Embryonic facial prominence (tissue), 1 donor: ENCODE data around the gene IKZF3.
A peak's percentile ranks its signal among the peaks of the same experiment; 100 is the strongest.

Source experiments
- DNase-seq: peaks from one replicate; pipeline ENCODE4 v3.0.0-alpha.2; 2016; ENCODE audit errors: extremely low spot score

IKZF3 gene

DNA sequence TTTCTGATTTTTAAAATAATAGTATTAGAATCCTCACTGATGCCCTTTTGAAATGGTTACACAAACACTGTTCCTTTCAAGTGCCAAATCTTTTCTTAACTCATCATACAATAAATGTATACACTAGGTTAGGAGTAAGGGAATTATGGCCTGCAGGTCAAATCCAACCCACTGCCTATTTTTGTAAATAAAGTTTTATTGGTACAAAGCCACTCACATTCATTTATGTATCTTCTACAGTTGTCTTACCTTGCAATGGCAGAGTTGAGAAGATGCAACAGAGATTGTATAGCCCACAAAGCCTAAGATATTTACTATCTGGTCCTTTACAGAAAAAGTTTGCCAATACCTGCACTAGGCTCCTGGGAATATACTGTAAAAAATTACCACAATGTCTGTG is 47.8 kb downstream of the IKZF3 start:
- no peak for DNase-seq

DNA sequence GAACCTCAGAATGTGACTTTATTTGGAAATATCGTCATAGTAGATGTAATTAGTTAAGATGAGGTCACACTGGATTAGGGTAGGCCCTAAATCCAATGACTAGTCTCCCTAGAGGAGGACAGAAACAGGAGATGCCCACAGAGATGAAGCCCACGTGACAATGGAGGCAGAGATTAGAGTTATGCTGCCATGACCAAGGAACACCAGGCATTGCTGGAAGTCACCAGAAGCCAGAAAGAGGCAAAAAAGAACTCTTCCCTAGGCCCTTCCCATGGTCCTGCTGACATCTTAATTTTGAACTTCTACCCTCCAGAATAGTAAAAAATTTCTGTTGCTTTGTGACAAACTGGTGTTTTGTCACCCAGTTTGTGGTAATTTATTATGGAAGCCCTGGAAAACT is 49.6 kb downstream of the IKZF3 start:
- DNase-seq: no peak

DNA sequence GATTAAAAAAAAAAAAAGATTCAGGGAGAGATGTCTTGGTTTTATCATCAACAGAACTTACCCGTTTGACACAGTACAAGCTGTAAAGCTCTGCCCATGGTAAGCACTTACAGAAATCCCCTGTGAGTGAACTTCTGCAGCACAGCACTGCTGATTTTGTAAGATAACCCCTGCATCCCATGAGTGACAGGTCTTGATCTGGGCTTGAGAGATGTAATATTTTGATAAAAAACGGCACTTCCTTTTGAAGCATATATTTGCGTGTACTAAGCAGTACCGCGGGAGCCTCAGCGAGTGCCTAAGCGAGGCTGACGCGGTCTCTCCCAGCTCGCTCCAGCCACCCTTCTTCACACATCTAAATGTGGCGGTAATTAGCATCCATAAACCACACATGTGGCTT is 50.5 kb downstream of the IKZF3 start:
- no peak for DNase-seq

DNA sequence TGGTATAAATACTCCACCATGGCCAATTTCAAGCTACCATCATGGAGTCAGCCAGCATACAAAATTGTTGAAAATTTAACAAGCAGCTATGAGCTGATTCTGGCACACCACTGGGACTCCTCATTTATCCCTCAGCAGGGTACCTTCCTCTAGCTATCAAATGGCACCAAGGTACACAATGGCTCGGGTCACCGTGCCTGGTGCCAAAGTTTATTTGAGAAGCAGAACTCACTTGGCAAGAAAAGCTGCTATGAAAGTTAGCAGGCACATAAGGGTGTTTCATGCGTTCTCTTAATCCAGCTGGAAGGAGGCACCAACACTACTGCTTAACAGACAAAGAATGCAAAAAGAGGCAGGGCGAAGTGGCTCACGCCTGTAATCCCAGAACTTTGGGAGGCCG is 51.6 kb downstream of the IKZF3 start:
- no peak for DNase-seq

DNA sequence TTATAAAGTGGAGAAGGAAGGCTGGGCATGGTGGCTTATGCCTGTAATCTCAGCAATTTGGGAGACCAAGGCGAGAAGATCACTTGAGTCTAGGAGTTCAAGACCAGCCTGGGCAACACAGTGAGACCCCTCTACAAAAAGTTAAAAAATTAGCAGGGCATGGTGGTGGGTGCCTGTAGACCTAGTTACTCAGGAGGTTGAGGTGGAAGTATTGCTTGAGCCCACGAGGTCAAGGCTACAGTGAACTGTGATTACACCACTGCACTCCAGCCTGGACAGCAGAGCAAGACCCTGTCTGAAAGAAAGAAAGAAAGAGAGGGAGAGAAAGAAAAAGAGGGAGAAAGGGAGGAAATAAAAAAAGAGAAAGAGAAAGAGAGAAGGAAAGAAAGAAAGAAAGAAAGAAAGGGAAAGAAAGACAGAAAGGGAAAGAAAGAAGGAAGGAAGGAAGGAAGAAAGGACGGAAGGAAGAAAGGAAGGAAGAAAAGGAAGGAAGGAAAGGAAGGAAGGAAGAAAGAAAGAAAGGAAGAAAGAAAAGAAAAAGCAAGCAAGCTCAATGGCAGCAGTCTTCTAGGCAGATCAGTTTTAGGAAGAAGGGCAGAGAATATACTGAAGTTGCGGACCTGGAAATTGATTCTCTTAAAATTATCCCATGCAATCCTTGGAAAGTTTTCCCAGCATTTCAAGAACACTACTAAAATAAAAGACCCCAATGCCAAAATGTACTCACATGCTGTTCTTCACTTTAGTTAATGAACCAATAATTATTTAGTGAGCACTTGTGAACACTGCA is 53.0 kb downstream of the IKZF3 start:
- peak; percentile 2 for DNase-seq

DNA sequence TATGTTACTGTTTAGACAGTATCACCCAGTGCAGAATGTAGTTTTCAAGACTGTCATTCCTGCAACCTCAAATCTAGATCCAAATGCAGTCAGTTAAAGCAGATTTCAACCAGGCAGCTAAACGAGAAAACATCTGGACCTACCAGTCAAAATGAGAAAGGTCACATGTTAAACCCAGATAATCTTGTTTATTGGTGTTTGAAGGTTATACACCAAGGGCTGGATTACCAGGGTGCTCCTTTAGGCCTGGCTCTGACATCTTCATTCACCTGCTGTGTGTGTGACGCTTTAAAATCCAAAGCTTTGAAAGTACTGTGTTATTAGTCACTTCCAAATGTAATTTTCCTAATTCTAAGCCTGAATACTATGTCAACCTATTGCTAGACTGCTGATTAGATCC is 54.9 kb downstream of the IKZF3 start:
- DNase-seq: no peak

DNA sequence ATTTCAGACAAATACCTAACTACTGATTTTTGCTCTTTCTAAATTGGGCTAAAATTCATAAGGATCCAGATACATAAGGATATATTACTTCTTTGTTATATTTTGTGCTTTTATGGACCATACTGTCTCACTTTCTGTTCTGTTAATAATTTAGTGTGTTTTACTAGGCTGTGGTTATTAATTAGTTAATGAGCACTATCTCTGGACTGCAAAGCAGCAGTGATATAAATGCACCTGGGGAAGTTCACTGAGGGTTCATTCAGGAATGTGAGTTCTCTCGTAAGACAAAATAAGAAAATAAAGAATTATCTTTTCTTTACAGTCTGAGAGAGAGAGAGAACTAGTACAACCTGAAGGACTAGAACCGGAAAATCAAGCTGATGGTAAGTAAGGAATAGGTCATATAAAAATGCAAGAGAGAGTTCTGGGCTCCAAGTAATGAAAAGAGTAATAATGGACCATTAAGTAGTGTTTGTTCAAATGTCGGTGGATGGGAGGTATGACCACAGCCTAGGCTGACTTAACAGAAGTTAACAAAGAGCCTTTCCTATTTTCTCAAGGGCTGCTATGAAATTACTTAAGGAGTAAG is 55.6 kb downstream of the IKZF3 start:
- peak; percentile 2 for DNase-seq

DNA sequence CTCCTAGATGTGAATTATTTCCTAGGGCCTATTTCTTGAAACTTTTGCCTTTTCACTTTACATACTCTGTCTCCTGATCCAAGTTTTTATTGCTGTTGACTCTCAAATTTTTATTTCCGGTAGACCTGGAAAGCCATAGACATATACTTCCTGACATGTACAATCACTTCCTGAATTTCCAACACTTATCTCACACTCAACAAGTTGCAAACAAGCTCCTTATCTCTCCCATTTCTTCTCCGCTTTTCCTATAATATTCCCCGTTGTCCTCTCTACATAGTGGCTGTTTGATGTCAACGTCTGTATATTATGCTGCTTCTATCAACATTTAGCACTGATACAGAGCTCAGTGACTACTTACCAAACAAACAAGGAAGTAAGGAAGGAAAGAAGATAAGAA is 59.3 kb downstream of the IKZF3 start:
- DNase-seq: peak; percentile 2

DNA sequence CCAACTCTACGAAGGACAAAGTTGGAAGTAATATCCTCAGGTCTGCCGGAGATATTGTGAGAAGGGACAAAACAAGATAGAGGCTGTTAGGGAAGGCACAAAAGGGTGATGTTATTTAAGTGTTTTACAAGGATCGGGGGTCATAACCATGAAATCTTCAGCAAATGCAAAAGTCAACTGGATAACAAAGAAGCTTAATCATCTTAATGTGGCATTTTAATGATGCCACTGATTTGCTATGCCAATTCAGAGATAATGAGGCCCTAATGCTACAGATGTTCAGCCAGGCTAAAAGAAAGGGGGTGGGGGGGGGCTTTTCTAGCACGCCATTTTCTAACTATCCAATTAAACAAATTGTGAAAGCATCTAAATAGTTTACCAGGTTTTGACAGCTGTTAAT is 63.1 kb downstream of the IKZF3 start:
- DNase-seq: peak; percentile 0

DNA sequence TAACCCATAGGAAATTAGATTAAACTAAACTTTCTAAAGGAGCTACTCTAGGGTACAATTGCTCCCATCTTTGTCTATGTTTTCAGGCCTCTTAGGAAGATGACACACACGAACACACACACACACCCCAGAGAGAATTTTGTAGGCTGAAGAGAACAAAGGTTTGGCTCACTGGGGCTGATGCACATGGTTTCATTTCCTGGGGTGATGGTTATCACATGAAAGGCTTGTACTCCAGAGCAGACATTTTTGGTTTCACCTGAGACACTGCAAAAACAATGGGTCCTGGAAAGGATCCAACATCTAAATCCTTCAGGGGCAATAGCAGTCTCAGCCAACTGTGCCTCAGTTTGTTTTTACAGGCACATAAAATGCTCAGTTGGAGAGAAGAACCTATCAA is 63.6 kb downstream of the IKZF3 start:
- DNase-seq: no peak

DNA sequence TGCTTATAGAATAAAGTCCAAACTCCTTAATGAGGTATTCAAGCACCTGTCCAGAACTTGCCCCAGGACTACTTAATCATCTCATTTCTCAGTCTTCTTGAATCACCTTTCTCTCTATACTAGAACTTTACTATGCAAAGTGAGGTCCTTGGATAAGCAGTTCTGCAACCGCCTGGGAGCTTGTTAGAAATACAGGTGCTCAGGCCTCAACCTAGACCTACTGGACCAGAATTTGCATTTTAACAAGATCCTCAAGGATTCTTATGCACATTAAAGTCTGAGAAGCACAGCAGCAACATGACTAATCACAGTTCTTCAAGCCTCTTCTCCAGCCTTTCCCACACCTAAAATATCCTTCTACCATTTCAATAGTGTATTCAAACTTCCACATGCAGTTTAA is 64.7 kb downstream of the IKZF3 start:
- DNase-seq: no peak

DNA sequence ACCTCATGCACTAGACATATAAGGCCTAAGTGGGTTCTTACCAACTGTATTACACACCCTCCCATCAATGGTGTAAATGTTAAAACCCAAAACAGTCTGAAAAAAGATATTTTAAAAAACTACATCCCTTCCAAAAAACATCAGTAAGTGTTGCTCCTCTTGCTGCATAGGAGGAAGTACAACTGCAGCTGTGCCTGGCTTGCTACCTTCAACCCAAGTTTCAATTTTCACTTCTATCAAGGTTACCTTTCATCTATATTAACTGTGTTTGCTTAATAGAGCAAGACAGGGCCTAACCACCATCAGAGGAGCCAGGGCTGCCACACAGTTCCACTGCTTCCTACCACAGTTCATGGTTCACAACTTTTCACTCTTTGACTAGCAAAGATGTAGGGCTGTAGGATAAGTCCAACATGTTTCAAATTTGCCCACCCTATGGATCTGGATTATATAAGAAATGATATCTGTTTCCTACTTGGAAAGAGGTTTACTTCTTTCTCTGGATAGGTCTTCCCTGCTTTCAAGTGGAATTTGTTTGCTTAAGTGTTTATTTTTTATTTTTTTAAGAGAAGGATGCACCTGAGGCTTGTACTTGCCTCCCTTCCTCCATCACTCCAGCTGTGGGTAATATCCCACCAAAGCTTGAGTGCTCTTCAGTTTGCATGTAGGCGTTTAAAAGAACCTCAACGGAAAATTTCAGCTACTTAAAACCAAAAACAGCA is 69.7 kb downstream of the IKZF3 start:
- no peak for DNase-seq

DNA sequence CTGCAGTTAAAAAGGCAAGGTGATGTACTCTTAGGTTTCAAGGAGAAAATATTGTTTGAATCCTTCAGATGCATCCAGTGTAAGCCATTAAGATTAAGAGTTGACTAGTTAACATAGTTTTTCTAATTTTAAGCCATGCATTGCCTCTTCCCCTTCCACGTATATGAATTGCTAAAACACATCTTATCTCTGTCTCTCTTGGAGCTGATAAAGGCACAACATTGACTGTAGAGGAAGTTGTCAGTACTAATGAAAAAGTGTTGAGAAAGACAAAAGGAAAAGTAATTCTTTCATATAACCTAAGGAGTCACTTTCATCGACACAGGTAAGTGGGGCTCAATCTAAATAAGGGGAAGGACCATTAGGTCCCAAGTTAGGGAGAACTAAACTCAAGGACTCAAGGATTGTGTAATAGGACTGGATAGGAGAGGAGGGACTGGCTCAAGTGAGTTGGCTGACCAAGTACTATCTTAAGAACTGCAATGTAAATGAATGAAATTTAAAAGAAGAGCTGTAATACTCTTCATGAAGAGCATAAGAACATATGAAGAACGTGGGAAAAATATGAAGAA is 70.7 kb downstream of the IKZF3 start:
- DNase-seq: no peak

DNA sequence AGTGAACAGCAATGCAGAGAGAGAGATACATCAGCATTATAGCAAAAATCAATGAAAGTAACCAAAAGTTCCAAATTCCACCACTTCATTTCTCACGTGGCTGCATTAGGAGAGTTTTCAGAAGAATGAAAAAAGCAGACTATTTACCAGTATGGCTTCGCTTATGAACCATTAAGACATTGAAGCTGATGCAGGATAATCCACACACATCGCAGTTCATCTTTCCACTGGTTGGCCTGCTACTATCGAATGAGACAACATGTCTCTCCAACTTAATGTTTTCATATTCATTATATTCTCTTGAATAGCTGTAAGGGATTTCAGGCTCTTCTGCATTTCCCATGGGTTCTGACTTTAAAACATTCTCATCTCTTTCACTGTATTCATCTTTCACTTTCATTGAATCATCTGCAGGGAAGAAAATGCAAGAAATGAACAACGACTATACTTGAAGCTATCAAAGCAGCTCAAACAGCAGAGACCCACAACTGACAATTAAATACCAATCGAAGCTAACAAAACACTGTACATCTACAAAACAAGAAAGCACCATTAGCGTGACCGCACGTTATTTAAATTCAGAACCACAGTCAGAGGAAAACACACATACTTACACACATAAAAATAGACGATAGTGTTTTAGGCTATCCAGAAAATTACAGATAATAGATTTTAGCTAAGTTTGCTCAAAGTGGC is 71.4 kb downstream of the IKZF3 start:
- DNase-seq: no peak

DNA sequence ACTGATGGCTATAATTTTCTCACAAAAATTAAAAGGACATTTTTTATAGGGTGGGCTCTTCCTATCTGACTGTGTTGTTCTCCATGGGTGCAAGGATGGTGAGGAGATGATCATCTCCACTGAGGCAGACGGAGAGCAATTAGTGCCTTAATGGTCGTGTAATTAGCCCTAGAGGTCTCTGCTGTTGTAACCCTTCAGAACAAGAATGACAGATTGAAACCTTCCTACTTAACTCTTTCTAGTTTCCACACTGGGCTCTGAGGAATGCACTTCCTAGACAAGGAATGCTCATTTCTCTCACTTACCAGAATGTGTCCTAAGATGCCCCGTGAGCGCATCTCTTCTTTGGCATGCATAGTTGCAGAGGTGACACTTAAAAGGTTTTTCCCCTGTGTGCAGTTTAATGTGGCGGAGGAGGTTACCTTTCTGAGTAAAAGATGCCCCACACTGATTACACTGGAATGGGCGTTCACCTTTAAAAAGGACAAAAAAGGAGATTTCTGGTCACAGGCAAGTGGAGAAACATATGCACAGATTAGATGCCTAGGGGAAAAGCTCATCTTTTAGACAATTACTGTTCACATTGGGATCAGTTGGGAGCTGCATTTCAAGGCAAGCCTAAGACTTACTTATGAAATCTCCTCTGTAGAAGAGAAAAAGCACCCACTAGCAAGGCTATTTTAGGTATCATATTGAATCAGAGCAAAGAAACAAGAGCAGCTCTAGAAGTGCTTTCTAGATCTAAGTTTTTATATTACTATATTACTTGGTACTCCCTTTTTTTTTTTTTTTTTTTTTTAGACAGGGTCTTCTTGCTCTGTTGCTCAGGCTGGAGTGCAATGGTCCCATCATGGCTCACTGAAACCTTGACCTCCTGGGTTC is 72.8 kb downstream of the IKZF3 start:
- DNase-seq: no peak

DNA sequence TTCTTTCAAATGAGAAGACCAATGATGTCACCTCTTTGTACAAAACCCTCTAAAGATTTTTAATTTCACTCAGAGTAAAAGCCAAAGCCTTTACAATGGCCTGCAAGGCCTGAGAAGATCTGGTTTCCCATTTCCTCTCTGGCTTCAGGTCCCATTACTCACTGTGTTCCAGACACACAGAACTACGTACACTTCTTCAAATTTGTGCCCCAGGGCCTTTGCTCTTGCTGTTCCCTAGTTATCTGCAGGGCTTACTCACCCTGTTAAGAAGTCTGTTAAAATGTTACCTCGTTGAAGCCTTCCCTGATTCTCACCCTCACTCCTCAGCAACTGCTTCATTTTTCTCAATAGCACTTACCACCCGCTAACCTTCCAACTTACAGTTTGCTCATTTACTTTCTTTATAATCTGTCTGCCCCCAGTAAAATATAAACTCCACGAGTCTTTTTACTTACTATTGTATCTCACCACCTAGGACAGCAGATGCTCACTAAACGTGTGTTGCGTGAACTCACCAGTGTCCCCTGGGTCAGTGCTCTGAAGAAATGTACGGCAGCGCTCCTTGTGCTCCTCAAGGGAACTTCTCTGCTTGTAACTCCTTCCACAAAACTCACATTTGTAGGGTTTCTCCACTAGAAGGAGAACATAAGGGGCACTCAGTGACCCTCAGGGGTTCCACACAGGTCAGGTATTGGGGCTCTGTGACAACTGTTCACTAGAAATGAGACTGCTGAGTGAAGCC is 76.2 kb downstream of the IKZF3 start:
- no peak for DNase-seq

DNA sequence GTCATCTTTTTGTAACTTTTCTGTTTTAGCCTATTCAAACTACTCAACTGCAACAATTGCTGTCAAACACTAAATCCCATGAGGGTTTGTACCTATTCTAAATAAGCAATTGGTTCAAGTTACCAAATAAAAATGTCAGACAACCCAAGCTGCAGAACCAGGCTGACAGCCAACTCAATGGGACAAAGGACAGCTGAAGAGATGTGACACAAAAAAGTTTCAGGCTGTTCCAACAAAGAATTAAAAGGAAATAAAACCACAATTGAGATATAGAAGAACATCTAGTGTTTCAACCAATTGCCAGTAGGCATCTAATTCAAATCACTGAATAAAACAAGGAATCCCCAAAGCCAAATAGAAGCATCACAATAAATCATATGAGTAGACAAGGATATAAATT is 77.1 kb downstream of the IKZF3 start:
- no peak for DNase-seq

DNA sequence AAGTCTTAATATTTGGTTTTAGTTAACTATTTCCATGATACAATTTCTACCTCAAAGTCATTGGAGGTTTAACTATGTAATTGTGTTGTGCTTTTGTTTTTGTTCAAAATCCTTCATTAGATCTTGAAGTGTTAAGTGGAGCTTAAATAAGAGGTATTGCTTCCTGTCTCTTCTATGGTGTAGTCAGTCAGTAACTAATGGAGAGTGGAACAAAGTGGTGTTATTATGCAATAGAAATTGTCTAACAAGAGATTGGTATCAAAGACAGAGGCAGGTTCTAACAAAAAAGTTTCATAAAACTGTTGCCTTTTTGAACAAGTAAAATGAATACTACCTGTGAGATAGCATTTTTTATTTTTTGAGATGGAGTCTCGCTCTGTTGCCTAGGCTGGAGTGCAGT is 81.1 kb downstream of the IKZF3 start:
- DNase-seq: no peak

DNA sequence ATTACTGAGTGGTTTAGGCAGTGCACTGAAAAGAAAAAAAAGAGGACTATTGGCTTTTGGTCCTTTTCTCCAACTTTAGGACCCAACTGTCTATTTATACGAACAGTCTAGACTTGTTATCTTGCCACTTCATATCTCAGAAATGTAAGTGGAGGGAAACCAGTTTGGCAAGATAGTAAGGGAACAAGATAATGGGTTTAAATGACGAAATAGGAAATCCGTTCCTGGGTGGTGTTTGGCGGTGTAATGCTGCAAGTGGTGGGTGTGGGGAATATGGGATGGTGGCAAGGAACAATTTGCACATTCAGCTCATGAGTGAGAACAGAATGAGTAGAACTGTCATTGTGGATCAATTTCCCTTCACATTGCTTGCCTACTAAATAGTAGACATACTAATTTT is 81.6 kb downstream of the IKZF3 start:
- DNase-seq: no peak

DNA sequence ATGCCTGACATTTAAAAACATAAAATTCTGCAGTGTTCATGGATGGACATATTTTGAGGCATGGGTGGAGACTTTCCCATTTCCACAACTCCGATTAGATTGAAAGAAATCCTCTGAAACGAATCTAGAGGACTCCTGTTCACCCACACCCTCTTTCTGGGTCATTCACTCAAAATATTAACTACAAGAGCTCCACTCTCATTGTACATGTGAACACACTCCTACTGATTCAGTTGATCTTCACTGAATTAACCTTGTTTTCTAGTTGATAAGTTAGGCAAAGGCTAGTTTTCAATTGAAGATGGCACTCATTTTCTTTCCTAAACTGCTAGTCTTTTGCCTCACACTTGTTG is 82.3 kb downstream of the IKZF3 start:
- DNase-seq: no peak
